MM.1S (cell line): ENCODE data around the gene USP17L29.
"Not testable (repeated sequence)": the region's sequence is repeated elsewhere in the genome, so short reads cannot be mapped to it uniquely, and the experiment has no call there.

Experiments
- DNase-seq: peaks from one replicate; pipeline ENCODE4 v3.0.0-alpha.2; 2015
- H2AFZ ChIP-seq: fragments of 300-600 bp; sonication (generic); 2 replicates; pipeline ENCODE4 v1.6.0; 2016; ENCODE audit warnings: antibody characterized with exemption, low read length
- H3F3A ChIP-seq: fragments of 300-600 bp; sonication (generic); 2 replicates; pipeline ENCODE4 v1.6.1; 2016; ENCODE audit warnings: mild to moderate bottlenecking, antibody characterized with exemption, low read length, moderate library complexity, mixed read lengths; ENCODE audit not compliant: insufficient read depth
- H3K27ac ChIP-seq: fragments of 300-600 bp; sonication (generic); 2 replicates; pipeline ENCODE4 v1.5.1; 2016; ENCODE audit warnings: mild to moderate bottlenecking, low read length
- H3K27me3 ChIP-seq: fragments of 300-600 bp; sonication (generic); replicated peaks from 2 replicates; pipeline ENCODE4 v1.6.0; 2016; ENCODE audit warnings: low read length; ENCODE audit not compliant: insufficient read depth
- H3K36me3 ChIP-seq: fragments of 300-600 bp; sonication (generic); replicated peaks from 2 replicates; pipeline ENCODE4 v1.6.1; 2016; ENCODE audit warnings: mild to moderate bottlenecking, low read length, mixed read lengths; ENCODE audit not compliant: insufficient read depth
- H3K4me1 ChIP-seq: fragments of 300-600 bp; sonication (generic); 2 replicates; pipeline ENCODE4 v1.6.1; 2016; ENCODE audit warnings: low read length, mixed read lengths
- H3K4me2 ChIP-seq: fragments of 300-600 bp; sonication (generic); 2 replicates; pipeline ENCODE4 v1.6.0; 2016; ENCODE audit warnings: low read depth, low read length
- H3K4me3 ChIP-seq: fragments of 300-600 bp; sonication (generic); 2 replicates; pipeline ENCODE4 v1.5.1; 2016; ENCODE audit warnings: low read length, mixed read lengths
- H3K79me2 ChIP-seq: fragments of 300-600 bp; sonication (generic); 2 replicates; pipeline ENCODE4 v1.6.1; 2016; ENCODE audit warnings: mixed run types, low read length, mixed read lengths
- H3K9ac ChIP-seq: fragments of 300-600 bp; sonication (generic); 2 replicates; pipeline ENCODE4 v1.6.1; 2016; ENCODE audit warnings: low read length, mixed read lengths
- H3K9me2 ChIP-seq: fragments of 300-600 bp; sonication (generic); replicated peaks from 2 replicates; pipeline ENCODE4 v1.6.1; 2016; ENCODE audit warnings: mild to moderate bottlenecking, low read length, mixed read lengths; ENCODE audit not compliant: insufficient read depth
- H3K9me3 ChIP-seq: fragments of 300-600 bp; sonication (generic); replicated peaks from 2 replicates; pipeline ENCODE4 v1.6.1; 2016; ENCODE audit warnings: mild to moderate bottlenecking, low read length, mixed read lengths; ENCODE audit not compliant: insufficient read depth
- H4K20me1 ChIP-seq: fragments of 300-600 bp; sonication (generic); 2 replicates; pipeline ENCODE4 v1.6.1; 2016; ENCODE audit warnings: mild to moderate bottlenecking, low read length, moderate library complexity, mixed read lengths; ENCODE audit not compliant: insufficient read depth
- EZH2 ChIP-seq: fragments of 300-600 bp; sonication (generic); optimal IDR thresholded peaks from 2 replicates; pipeline ENCODE3; 2017; ENCODE audit warnings: low read depth, mild to moderate bottlenecking, antibody characterized with exemption, low read length, mixed read lengths
- EZH2phosphoT487 ChIP-seq: fragments of 300-600 bp; sonication (generic); IDR thresholded peaks from 2 replicates; pipeline ENCODE4 v1.6.1; 2018; ENCODE audit warnings: antibody characterized with exemption, low read length
- TF ChIP-seq, protein P1 (sequence below): fragments of 300-600 bp; sonication (generic); IDR thresholded peaks from 2 replicates; pipeline ENCODE4 v1.5.1; 2016; ENCODE audit warnings: antibody characterized with exemption, low read length, mixed read lengths

USP17L29 gene

DNA sequence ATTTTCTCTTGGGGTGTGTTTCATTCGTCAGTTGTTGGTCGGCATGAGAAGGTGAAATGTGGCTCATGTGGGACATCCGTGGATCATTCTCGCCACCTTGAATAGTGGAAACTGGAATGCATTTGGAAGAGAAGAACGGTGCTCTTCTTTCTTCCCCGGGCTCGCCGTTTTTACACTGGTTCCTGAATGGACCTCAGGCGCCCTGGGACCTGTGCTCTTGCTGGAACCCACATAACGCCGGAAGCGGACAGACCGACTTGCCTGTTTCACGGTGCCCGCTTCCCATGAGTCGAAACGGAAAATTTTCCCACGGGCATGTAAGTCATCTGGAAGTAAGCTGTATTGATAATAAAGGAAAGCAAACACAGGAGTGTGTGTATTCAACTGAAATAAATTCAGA, 2.6 kb upstream of the USP17L29 start:
- H3K27ac ChIP-seq, H3K79me2 ChIP-seq, H3K27me3 ChIP-seq, H3K9me3 ChIP-seq, H3K36me3 ChIP-seq, H3F3A ChIP-seq, H2AFZ ChIP-seq, H3K9ac ChIP-seq, H3K4me3 ChIP-seq, H3K9me2 ChIP-seq, H3K4me2 ChIP-seq, H4K20me1 ChIP-seq, H3K4me1 ChIP-seq, DNase-seq: not testable (repeated sequence)

DNA sequence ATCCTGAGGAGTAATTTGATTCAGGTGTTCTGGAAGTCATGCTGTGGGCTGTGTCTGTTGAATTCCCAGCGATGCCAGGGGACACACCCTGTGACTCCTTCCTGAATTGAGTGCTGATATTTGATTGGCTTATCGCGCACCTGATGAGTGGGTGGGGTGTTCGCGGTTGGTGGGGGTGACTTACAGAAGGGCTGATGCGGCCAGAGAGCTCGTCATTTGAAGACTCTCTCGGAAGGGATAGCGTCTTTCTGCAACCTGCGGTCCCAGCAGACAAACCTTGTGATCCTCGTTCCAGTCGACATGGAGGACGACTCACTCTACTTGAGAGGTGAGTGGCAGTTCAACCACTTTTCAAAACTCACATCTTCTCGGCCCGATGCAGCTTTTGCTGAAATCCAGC, 9.4 kb downstream of the USP17L29 start, which contains the start of gene USP17L30:
TSS of gene USP17L30 (plus strand) at position 301 of the 400 bp plus-strand sequence. CDS start at position 301, 0 bp downstream.
- H3K4me1 ChIP-seq, H3K9ac ChIP-seq, H3K4me2 ChIP-seq, H3K36me3 ChIP-seq, H3K9me3 ChIP-seq, H3K27me3 ChIP-seq, H3K4me3 ChIP-seq, H3K27ac ChIP-seq, H3K79me2 ChIP-seq, H3K9me2 ChIP-seq, H4K20me1 ChIP-seq, H2AFZ ChIP-seq, H3F3A ChIP-seq, DNase-seq: not testable (repeated sequence)

DNA sequence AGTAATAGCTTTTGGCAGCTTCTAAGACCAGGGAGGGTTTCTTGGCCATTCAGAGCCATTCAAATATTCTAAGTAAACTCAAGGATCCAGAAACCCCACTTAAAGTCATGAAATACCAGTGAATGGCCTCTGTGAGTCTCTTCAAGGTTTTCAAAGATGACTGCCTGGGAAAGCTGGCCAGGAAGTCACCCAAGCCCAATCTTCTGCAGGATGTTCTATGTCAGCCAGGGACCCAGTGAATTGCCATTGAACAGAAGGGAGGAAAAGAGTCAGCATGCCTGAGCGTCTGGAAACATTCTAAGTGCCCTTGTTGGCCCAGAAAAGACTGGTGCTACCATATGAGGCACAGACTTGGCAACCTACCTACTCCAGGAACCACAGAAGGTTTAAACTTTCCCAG, 26.4 kb downstream of the USP17L29 start:
- not testable (repeated sequence) for H2AFZ ChIP-seq

DNA sequence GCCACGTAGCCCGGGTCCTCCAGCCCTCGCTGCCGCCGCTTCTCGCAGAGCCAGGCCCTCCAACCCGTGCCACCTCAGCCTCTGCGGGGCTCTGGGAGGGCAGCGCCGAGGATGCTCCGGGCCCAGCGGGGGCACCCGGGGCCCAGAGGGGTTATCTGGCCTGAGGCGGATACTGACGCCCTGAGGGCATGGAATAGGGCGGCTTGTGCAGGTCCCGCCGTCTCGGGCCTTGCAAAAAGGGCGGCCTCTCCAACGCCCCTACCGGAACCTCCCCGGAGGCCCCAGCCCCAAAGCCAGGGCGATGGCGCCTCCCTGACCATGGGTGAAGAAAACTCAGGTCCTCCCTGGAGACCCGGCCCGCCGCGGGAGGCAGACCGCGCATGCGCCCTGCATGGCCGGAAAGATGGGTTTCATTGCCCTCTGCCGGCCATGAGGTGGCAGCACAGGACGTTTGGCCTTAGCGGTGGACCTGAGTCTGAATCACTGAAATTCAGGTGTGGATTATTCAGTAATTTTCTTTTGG, 27.6 kb downstream of the USP17L29 start:
- H3K36me3 ChIP-seq, H4K20me1 ChIP-seq, H3K27me3 ChIP-seq, H3K9me3 ChIP-seq, H3K27ac ChIP-seq, H3K79me2 ChIP-seq, H3K4me1 ChIP-seq, H3K9me2 ChIP-seq, H3F3A ChIP-seq: not testable (repeated sequence)
- peak overlapping the region; percentile 60; the same call in 1 of the 2 replicates for H3K4me2 ChIP-seq
- TF ChIP-seq, protein P1, sequence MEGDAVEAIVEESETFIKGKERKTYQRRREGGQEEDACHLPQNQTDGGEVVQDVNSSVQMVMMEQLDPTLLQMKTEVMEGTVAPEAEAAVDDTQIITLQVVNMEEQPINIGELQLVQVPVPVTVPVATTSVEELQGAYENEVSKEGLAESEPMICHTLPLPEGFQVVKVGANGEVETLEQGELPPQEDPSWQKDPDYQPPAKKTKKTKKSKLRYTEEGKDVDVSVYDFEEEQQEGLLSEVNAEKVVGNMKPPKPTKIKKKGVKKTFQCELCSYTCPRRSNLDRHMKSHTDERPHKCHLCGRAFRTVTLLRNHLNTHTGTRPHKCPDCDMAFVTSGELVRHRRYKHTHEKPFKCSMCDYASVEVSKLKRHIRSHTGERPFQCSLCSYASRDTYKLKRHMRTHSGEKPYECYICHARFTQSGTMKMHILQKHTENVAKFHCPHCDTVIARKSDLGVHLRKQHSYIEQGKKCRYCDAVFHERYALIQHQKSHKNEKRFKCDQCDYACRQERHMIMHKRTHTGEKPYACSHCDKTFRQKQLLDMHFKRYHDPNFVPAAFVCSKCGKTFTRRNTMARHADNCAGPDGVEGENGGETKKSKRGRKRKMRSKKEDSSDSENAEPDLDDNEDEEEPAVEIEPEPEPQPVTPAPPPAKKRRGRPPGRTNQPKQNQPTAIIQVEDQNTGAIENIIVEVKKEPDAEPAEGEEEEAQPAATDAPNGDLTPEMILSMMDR = peak; percentile 32
- H2AFZ ChIP-seq = peak overlapping the region; percentile 80
- peak; percentile 18 for DNase-seq
- H3K4me3 ChIP-seq = peak overlapping the region; percentile 55; the same call in 1 of the 2 replicates
- H3K9ac ChIP-seq = peak overlapping the region; percentile 33; the same call in 1 of the 2 replicates

More for the DNA sequence above, 26.4 kb downstream of the USP17L29 start:
- not testable (repeated sequence) for H3F3A ChIP-seq, H3K4me1 ChIP-seq, H3K9ac ChIP-seq, H4K20me1 ChIP-seq, H3K9me3 ChIP-seq, H3K36me3 ChIP-seq, H3K27ac ChIP-seq, H3K79me2 ChIP-seq, H3K4me3 ChIP-seq, DNase-seq, H3K27me3 ChIP-seq, H3K9me2 ChIP-seq, H3K4me2 ChIP-seq

DNA sequence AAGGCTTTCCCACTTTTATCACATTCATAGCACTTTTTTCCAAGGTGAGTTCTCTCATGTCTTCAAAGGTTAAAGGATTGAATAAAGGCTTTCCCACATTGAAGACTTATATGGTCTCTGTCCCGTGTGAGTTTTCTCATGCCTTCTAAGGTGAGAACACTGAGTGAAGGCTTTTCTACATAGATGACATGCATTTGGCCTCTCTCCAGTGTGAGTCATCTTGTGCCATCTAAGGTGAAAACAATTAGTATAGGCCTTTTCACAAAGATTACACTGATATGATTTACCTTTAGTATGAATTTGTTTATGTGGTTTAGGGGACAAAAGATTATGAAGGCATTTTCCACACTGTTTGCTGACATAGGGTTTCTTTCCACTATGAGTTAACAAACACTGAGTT, 30.7 kb downstream of the USP17L29 start:
- TF ChIP-seq EZH2phosphoT487 = no peak
- TF ChIP-seq EZH2 = no peak
- TF ChIP-seq, protein P1 = no peak
- H4K20me1 ChIP-seq = no peaks in the 10 kb centered on the region

DNA sequence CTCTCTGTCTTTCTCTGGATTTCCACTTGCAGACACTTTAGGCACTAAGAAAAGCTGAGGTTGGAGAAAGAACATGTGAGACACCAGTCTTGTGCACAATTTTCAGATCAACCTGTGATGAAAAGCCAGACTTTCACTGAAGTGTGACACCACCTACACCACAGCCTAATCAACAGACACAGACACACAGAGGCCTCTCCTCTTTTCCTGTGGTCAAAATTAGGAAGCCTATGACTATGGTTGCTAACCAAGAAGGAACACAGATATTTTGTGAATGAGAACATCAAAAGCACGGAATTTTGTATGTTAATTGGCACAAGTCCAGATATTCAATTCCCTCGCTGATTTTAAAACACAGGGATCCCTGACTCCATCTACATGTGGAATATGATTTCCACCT, 35.6 kb downstream of the USP17L29 start:
- H3K4me1 ChIP-seq, H4K20me1 ChIP-seq, H3K79me2 ChIP-seq, H3K36me3 ChIP-seq, H2AFZ ChIP-seq, DNase-seq, H3K9me3 ChIP-seq, H3K4me3 ChIP-seq, H3K9me2 ChIP-seq, H3K4me2 ChIP-seq, H3F3A ChIP-seq, H3K9ac ChIP-seq, H3K27me3 ChIP-seq, H3K27ac ChIP-seq: not testable (repeated sequence)

More for the DNA sequence above, 30.7 kb downstream of the USP17L29 start:
- Histone ChIP-seq H3K9me2 (no peaks in the 10 kb centered on the region), H2AFZ (no peak overlapping the region), H3K4me2 (no peak overlapping the region), H3K4me3 (no peak overlapping the region), H3K36me3 (no peaks in the 10 kb centered on the region), H3K9me3 (no peaks in the 10 kb centered on the region), H3K27ac (no peak overlapping the region), H3K9ac (no peak overlapping the region), H3K79me2 (no peaks in the 10 kb centered on the region), H3K4me1 (no peaks in the 10 kb centered on the region), H3K27me3 (no peaks in the 10 kb centered on the region), H3F3A (no peaks in the 10 kb centered on the region)
- DNase-seq = no peak
